Stimulated activated CD8-positive, alpha-beta memory T cell treated with anti-CD3 and anti-CD28 coated beads, Interleukin-7, amount 100 ng/mL, for 1 hour (primary cell): ENCODE results near the gene MSI2.

Source experiments
- DNase-seq, 2 donors: peaks; one replicate each; pipeline ENCODE4 v3.0.0-alpha.2; 2020; ENCODE audit warnings: low read depth in 2 of 2

Gene MSI2

GRCh38 chr17:57341611-57342540 is 85.6 kb downstream of the MSI2 start:
- DNase-seq = no peak

- no peak for DNase-seq
These were observed 86.8 kb downstream of the MSI2 start for GRCh38 chr17:57342963-57343589.

GRCh38 chr17:57343717-57344116 is 87.4 kb downstream of the MSI2 start:
- no peak for DNase-seq

DNA sequence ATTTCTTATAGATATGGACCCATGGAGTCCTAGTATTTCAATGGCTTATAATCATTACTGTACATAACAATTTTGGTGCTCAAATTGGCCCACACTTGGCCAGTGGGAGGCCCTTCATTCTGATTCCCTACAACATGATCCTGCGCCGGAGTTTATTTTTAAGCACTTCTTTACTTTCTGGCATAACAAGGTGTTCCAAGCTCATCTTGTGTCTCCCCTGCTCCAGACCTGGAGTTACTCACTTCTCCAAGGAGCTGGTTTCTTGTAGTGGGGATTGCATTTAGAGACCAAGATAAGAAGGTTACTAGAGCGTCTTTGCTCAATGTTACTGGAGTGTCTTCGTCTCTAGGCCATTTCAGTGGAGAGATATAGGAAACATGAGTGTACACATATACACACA is 87.9 kb downstream of the MSI2 start:
- DNase-seq = no peak

DNA sequence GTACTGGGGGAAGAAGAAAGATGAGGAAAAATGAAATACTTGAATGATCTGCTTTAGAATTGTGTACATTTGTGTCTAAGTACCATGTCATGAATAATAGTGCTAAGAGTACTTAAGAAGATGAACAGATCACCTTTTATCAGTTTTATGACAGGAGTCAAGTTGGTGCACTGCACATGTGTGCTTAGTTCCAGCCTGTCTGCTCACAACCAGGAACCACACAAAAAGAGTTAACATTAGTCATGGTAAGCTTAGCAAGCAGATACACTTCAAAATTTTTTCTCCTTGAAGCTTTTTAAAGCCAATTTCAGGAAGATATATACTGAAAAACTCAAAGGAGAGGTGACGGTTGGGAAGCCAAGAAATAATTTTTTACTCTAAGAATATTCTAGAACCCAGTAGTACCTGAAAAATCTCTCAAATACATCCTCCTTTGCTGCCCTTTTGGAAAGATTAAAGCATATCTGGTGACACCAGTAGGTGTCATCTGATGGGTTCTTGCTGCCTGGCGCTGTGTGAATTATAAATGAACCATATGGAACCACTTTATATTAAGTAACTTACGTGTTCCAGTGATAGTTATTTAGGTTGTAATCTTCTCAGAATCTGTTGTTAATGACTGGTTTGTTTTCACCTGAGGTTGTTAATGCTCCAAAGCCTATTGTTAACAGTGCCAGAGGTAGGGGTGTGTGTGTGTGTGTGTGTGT is 93.4 kb downstream of the MSI2 start:
- DNase-seq = no peak

GRCh38 chr17:57350266-57350665 is 93.9 kb downstream of the MSI2 start:
- DNase-seq = no peak

DNA sequence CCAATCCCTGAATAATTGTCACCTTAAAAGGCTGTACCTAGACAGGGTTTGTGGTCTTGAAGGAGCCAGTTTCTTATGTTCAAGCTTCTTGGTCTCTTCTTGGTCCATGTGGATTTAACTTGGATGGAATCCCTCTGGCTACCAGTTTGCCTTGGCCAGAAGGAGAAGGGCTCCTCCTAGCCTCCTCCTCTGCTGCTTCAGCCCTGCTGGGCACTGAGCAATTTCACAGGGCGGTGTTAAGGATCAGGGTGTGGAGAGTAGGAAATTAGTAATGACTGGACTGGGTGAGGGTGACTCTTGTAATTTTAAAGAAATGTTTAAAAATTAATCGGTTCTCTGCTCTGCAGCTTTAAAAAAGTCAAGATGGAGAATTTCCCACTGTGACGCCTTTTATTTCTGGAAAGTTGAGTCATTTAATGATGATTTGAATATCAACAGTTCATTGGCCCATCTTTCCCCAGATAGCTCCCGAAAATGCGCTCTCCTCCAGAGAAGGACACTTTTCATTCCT is 96.4 kb downstream of the MSI2 start:
- DNase-seq = no peak

GRCh38 chr17:57354673-57355072 is 98.3 kb downstream of the MSI2 start:
- DNase-seq = no peak

- DNase-seq = no peak
These were observed 99.0 kb downstream of the MSI2 start for GRCh38 chr17:57355090-57355859.

DNA sequence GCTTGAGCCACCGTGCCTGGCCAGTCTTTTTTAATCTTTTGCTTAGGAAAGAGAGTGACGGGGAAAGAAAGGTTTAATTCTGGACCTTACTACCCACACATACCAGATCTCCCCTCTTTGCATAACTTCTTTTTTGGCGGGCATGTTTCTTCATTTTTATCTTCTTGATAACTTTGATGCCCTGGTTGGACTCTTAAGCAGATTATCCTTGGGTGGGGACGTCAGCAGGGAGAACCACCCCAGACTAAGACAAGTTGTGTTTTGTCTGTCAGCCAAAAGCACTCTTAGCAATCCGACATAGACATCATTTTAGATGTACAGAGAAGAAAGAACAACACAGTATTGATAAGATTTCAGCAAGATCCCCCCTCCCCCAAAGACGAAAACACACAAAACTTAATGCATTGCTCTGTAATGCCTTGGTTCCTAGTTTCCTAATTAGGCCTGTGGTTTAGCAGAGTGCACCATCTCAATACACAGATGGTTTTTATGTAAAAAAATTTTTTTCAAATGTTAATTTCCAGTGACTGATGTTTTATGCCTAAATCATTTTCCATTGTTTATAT is 99.9 kb downstream of the MSI2 start:
- DNase-seq = no peak

GRCh38 chr17:57356719-57357391 is 100.5 kb downstream of the MSI2 start:
- no peak for DNase-seq

DNA sequence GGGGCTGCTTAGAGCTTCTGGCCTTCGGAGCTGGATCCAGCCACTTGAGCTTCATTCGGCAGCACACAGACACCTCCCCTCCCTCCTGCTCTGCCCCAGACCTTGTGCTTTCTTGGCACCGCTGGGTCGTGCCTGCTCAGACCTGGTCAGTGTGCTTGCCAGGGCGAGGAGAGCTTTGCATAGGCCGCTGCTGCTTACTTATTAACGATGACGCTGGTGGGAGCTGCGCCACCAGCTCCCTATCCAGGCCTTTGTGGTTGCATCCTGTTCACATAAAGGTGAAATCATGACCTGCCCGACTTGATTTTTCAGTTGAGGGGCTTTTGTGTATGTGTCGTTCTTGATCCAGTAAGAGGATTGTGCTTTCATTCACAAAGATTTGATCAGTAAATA is 101.1 kb downstream of the MSI2 start:
- no peak for DNase-seq

- DNase-seq = no peak
These were observed 101.6 kb downstream of the MSI2 start for GRCh38 chr17:57357830-57358430.

DNA sequence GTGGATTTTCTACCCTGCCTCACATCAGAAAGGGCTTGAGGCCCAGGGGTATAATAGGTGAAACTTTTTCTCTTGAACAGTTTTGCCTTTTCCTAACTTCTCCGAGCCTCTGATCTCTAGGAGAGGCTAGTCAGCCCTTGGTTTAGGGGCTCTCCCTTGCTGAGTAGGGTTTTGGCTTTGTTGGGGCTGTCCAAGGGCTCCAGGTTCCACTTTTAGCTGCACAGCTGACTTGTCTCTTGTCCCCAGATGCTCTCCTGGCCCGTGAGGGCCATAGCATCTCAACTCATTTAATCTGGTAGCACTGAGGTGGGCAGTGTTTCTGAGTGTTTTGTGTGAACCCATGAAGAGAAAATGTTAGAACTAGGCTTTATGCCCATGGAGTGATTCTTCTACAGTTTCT is 103.9 kb downstream of the MSI2 start:
- no peak for DNase-seq

DNA sequence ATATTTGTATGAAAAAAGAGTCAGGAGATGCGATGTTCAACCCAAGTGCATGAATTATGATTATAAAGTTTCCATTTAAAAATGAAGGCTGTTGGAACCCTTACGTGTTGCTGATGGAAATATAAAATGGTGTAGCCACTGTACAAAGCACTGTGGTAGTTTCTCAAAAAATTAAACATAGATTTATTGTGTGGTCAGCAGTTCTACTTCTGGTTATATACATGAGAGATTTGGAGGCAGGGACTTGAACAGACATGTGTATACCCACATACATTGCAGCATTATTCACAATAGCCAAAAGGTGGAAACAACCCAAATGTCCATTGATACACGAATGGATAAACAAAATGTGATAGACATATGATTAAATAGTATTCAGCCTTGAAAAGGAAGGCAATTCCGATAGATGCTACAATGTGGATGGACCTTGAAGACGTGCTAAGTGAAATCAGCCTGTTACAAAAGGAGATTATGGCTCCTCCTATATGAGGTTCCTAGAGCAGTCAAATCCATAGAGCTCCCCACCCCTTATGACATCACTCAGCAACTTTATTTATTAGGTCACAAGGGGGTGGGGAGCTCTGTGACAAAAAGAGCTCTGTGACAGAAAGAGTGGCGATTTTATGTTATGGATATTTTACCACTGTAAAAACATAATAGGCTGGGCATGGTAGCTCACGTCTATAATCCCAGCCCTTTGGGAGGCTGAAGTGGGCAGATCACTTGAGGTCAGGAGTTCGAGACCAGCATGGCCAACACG is 106.7 kb downstream of the MSI2 start:
- no peak for DNase-seq

GRCh38 chr17:57363580-57363979 is 107.3 kb downstream of the MSI2 start:
- no peak for DNase-seq

GRCh38 chr17:57363998-57364643 is 107.8 kb downstream of the MSI2 start:
- no peak for DNase-seq

DNA sequence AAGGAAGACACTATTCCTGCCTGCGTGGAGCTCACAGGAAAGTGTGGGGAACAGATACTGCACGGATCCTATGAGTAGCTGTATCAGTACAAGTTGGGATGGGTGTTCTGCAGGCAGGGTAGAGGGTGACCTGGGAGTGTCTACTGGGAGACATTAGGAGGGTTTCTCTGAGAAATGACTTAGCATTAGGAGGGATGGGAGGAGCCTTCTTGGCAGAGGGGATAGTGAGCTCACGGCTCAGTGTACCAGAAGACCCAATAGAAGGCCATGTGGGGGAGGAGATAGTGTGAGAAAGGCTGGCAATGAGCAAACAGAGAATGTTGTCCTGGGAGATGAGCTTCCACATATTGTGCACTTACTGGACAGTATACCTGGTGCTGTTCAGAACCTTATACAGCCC is 109.1 kb downstream of the MSI2 start:
- DNase-seq = no peak

DNA sequence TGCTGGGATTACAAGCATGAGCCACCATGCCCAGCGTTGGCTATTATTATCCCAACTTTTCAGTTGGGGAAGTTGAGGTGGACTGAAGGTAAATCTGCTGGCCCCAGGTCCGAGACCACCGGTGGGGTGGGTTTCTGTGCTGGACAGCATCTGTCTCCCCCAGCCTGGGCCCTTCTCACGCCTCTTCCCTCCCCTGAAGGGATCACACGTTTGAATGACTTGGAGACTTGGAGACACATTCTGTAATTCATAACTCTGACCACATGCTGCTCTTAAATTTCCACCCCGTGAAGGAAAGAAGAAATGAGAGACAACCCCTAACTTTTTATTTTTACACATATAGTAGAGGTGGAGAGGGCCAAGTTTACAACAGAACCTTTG is 109.8 kb downstream of the MSI2 start:
- no peak for DNase-seq
